ENCODE measurements around the gene SMPDL3A.

The SMPDL3A gene

DNA sequence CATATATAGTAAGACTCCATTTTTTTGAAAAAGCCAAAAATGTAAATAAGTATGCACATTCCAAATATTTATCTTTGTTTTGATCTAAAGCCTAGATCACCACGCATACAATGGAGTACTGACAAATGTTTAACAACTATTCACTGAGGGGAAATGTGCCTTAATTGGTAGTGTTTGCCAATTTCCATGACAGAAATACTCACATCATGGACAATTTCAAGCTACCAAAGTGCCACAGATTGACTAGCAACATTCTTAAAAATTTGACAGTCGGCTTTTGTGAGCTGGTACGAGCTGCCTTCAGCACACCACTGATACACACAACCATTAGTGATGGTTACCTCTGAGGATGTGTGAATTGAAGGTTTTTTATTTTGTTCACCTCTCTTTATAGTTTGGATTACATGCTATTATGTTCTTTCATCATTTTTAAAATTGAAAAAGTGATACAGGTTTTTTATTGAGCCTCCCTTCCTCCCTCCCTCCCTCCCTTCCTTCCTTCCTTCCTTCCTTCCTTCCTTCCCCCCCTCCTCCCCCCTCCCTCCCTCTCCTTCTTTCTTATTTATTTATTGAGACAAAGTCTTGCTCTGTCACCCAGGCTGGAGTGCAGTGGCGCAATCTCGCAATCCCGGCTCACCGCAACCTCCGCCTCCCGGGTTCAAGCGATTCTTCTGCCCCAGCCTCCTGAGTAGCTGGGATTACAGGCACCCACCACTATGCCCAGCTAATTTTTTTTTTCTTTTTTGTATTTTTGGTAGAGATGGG is 19.2 kb downstream of the SMPDL3A start:
- DNase-seq, result no peak

DNA sequence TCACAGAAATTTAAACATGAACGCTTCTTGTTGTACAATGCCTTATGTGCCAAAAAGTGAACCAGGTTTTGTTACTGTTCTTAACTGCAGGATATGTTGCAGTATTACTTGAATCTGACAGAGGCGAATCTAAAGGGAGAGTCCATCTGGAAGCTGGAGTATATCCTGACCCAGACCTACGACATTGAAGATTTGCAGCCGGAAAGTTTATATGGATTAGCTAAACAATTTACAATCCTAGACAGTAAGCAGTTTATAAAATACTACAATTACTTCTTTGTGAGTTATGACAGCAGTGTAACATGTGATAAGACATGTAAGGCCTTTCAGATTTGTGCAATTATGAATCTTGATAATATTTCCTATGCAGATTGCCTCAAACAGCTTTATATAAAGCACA is 19.9 kb downstream of the SMPDL3A start:
- no peak for DNase-seq

DNA sequence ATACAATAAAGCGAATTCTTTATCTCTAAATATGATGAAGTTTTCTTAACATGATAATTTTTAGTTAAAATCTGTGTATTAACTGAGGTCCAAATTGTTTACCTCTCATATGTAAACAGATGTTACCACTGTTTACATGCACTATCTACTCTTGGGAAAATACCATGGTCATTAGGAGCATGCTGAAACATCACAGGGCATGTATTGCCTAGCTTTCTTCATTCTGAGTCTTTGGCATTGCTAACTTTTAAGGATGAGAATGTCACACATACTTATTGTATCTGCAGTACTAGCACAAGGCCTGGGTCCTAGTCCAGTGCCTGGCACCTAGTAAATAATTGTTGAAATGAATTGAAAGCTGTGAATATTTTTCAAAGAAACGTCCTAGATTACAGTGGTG is 20.6 kb downstream of the SMPDL3A start:
- no peak for DNase-seq

DNA sequence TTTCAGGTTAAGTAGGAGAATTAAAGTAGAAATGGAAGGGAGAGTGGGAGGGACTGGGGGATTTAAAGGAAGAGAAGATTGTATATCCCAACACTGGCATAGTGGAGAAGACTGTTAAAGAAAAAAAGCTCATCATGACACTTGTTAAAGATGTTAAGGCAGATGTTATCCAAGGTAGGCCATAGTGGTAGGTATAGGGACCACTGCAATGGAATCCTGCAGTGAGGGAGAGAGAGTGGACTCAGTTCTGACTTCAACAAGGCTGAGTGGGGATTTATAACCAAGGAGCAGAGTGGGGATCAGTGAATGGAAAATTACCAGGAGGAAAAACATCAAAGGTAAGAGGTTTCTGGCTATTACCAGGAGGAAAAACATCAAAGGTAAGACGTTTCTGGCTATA is 21.1 kb downstream of the SMPDL3A start:
- no peak for DNase-seq

DNA sequence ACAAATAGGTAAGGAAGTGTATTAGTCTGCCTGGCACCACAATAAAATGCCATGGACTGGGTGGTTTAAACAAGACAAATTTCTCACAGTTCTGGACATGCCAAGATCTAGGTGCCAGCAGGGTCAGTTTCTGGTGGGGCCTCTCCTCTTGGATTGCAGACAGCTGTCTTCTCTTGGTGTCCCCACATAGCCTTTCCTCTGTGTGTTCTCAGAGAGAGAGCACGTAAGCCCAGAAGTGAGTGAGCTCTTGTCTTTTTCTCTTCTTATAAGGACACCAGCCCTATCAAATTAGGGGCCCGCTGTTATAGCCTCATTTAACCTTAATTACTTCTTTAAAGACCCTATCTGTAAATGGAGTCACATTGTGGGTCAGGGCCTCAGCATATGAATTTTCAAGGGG is 28.3 kb downstream of the SMPDL3A start:
- DNase-seq, result no peak

DNA sequence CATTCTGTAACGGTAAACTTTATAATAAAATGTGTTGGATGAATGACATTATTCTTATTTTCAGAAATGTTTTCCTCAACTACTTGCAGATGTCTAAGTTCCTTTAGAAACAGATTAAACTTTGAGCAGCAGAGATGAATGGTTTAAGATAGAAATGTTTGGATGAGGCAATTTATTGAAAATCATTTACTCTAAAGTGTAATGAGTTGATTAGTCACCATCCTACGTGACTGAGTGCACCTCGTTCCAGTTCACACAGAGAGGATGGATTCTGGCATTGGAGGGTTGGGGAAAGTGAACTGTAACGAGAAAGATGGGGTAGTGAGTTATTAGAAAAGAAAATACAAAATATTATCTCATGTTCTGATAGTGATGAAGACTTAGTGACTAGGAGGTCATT is 28.7 kb downstream of the SMPDL3A start:
- DNase-seq, result no peak

DNA sequence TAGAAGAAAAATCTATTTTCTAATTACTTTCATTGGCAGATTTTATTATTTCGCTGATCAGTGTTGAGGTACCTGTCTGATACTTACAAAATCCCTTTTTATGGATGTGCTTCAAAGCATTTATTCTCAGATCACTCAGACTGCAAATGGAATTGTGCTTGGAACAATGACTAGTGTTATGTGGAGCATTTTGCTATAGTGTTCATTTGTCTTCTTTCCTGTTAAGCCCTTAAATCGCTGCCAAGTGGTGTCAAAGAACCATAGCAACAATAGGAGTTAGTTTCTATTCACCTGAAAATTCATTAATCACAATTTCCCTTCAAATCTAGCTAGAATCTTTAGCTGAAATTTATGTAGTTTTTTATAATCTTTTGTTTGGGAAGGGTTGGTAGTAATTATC is 29.8 kb downstream of the SMPDL3A start:
- DNase-seq, result no peak

DNA sequence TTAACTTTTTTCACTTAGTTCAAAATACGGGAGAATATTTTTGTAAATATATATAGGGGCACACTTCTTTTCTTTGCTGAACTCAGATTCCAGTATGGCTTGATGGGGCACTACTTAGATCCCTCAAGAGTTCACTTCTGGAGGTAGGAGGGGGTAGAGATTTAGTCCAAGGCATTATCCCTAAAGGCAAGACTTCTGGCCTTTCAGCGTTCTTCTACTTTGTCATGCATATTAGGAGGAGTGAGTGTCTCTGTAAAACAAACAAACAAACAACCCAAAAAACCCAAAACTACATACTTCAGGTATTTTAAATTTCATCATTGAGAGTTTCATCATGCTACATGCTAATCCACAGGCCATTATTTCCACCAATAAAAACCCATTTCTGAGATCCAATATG is 32.0 kb downstream of the SMPDL3A start:
- DNase-seq, result no peak

DNA sequence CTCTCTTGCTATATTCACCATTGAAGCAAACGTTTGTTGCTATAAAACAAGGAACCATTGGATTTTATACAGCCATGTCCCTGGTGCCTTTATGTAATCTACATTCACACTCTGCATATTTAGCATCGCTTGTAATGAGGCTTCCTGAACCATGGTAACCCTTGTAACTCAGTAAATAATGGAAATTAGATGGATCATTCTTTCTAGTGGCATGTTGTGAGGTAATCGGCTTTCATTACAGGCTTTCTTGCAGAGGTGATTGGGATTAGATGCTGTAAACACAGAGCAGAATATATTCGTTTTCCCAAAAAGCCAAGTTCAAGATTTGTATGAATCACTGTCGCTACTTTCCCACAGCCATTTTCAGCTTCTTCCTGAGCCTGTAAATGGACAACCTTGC is 36.1 kb downstream of the SMPDL3A start:
- DNase-seq, result no peak

DNA sequence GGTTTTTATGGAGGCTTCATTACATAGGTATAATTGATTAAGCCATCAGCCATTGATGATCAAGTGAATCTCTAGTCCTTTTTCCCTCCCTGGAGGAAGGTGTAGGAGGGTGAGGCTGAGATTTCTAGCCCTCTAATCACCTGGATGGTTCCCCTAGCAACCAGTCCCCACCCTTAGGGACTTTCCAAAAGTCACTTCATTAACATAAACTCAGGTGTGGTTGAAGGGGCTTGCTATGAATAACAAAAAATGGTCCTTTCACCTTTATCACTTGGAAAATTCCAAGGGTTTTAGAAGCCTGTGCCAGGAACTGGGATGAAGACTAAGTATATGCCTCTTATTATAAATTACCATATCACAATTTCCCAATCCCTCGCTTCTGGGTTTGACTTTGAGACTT is 40.4 kb downstream of the SMPDL3A start:
- DNase-seq, result no peak

DNA sequence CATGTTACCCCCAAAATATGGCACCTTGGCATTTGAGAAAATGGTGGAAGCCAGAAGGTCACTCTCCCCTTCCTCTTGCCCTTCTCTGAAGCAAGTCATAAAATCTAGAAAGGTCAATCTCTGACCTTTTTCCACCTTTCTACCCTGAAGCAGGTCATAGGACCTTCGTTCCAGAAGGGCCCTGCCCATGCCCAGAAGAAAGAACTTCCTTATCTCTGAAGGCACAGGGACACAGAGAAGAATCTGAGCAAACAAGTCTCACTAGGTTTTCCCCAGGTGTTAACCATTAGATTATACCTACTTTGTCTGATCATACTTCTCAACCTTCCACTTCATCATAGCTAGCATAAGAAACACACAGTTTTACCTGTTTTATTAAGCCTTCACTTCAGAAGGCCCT is 42.5 kb downstream of the SMPDL3A start:
- no peak for DNase-seq

DNA sequence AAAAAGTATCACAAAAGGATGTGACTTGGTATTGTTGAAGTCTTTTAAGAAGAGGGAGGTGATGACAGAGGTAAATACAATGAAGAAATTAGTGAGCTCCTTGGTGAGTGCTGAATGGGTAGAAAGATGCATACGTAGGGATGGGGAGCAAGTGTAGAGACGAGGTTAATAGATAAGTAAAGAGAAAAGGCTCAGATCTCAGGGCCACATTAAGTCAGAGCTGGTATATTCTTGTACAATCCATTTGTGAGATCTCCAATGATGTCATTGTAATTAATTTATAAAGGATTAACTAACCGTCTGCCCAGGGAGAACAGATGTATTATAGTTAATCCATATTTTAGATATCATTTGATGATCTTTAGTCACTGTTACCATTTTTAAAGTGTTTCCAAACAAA is 43.4 kb downstream of the SMPDL3A start:
- DNase-seq, result no peak

DNA sequence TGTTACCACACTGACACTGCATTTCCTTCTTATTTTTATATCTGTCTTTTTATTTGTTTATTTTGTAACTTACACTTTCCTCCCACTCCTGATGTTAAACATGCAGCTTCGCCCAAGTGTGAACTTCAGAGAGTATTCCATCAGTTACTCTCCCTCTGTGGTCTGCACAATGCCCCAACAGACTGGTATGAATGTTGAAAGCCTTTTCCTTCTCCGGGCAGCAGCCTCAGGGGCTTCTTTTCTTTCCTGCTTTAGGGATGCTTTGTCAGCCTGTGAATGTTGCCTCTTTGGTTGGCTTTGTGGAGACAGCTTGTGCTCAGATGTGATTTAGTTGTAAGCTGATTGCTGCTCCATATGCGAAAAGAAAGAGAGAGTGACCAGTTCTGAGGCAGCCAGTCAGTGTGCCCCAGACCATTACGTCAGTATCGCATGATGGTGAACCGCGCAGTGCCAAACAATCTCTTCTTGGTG is 44.0 kb downstream of the SMPDL3A start:
- DNase-seq, result no peak

DNA sequence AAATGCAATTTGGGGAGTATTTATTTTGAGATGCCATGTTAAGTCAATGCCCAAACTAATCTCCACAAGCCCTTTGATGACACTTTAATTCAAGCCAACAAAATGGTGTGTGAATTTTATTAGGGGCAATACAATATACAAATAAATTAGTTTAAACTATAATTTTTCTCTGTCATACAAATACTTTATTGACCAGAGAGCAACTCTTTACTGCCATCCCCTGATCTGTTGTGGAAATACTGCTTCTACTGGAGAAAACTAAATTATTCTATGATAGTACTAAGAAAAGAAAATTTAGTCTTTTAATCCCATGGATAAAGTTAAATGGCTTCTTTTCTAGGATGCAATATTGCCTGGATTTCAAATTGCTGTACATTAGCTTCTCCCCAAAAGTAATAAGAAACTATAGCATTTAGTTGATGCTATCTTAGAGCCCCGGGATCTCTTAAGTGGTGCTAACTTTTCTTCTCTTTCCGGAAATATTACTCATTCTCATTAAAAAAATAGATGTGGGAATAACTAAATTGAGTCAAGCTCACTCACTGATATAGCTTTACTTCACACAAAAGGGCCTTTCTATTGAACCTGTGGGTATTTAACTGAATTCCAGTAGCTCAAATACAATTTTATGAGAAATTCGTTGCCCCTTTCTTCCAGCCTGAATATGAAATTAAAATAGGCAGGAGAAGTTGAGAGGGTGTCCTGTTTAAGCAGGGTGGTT is 49.2 kb downstream of the SMPDL3A start:
- DNase-seq, result no peak

DNA sequence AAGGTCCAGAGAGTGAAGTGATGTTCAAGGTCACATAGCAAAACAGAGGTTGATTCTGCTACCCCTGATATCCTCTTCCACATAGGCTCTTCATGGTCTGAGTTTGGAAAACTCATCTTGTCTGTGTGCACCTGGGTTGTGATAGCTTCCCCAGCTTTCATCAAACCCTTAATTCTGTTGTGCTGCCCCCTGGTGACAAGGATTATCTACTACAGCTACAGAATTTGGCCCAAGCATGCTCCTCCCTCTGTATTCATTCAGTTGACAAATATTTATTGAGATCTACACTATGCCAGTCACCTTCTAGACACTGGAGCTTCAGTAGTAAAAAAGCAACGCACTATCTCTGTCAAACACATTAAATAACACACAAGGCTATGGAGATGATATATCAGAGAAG is 50.4 kb downstream of the SMPDL3A start:
- no peak for DNase-seq

DNA sequence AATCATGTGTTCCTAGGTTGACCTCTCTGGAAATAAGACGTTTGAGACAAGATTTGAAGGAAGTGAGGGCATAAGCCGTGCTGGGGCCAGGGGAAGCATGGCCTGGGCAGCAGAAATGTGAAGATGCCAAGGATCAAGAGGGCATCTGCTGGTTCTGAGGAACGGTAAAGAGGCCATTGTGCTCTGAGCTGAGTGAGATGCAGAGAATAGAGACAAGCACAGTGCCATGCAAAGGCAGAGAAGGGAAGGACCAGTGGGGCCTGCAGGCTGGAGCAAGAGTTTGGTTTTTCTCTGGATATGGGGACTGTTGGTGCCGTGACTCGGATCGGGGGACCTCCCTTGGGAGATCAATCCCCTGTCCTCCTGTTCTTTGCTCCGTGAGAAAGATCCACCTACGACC is 50.8 kb downstream of the SMPDL3A start:
- no peak for DNase-seq

DNA sequence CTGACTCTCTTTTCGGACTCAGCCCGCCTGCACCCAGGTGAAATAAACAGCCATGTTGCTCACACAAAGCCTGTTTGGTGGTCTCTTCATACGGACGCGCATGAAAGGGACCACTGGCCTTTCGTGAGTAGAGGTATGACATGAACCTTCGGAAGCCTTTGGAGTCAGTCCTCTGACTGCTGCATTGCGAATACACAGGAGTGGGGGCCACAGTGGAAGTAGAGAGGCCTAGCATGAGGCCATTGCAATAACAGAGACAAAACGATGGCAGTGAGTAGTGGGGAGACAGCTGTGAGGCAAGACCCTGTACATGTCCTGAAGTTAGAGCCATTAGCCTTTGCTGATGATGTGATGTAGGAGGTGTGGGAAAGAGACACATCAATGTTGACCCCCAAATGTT is 56.4 kb downstream of the SMPDL3A start:
- DNase-seq, result no peak

DNA sequence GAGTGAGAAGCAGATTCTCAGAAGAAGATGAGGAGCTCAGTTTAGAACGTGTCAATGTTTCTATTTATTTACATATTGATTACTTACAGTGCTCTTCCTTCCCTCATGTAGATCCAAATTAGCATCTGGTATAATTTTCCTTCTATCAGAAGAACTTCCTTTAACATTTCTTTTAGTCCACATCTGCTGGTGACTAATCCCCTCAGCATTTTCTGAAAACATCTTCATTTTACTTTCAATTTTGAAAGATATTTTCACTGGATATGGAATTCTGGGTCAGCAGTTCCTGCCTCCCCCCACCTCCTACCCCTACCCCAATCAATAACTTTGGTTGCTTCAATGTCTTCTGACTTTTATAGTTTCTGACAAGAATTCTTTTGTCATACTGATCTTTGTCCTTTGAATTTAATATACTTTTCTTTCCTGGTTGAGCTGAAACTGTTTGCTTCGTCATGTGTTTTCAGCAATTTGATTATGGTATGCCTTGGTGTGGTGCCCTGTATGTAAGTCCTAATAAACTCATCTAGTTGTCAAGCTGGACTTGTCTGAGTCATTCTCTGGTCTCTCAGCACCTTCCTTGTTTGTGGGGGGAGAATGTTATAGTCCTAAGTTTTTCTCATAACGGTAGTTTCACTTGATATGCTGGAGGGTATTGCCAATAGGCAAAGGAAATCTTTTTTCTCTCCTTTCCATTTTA is 57.0 kb downstream of the SMPDL3A start:
- no peak for DNase-seq

DNA sequence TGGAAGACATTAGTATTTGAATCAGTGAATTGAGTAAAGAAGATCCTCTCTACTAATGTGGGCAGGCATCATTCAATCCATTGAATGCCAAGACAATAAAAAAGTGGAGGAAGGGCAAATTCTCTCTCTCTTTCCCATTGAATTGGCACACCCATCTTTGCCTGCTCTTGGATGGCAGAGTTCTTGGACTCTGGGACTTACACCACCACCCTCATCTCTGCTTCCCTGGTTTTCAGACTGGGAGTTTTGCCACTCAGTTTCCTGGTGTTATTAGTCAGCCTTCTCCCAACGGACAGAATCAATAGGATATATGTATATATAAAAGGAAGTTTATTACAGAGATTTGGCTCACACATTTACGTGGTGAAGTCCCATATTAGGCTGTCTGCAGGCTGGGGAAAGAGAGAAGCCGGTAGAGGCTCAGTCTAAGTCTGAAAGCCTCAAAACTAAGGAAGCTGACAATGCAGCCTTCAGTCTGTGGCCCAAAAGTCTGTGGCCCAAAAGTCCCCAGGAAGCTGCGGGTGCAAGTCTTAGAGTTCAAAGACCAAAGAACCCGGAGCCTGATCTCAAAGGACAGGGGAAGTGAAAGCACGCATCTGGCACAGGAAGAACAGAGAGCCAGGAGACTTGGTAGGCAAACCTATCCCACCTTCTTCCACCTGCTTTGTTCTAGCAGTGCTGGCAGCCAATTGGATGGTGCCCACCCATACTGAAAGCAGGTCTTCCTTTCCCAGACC is 64.4 kb downstream of the SMPDL3A start:
- no peak for DNase-seq

All from cortex of kidney (tissue), 1 donor.